ENCODE results near the gene GCN1.
"Not testable (repeated sequence)": the region's sequence is repeated elsewhere in the genome, so short reads cannot be mapped to it uniquely, and the experiment has no call there.

The GCN1 gene

GRCh38 chr12:120228291-120229070 is 34.0 kb upstream of the GCN1 start:
- peak; percentile 73 for DNase-seq

GRCh38 chr12:120228041-120228290 is 33.5 kb upstream of the GCN1 start:
- no peak for DNase-seq

GRCh38 chr12:120227233-120228040 is 32.9 kb upstream of the GCN1 start:
- no peak for DNase-seq

- peak; percentile 3 for DNase-seq
Observed at GRCh38 chr12:120225852-120226640, 31.5 kb upstream of the GCN1 start.

DNA sequence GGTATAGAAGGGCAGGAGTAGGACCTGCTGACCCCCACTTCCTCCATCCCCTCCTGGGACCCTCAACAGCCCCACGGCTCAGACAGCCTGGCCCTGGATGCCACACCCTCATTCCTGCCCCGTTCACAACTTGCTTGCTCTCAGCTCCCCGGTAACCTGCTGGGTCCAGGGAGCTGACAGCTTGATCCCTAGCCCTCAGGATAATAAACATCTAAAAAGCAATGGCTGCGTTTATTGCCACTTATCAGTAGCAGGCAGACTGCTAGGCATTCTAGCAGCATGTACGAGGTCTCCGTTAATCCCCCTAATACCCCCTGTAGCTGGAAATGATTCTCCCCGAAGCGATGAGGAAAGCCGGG is 30.7 kb upstream of the GCN1 start:
- no peak for DNase-seq

DNA sequence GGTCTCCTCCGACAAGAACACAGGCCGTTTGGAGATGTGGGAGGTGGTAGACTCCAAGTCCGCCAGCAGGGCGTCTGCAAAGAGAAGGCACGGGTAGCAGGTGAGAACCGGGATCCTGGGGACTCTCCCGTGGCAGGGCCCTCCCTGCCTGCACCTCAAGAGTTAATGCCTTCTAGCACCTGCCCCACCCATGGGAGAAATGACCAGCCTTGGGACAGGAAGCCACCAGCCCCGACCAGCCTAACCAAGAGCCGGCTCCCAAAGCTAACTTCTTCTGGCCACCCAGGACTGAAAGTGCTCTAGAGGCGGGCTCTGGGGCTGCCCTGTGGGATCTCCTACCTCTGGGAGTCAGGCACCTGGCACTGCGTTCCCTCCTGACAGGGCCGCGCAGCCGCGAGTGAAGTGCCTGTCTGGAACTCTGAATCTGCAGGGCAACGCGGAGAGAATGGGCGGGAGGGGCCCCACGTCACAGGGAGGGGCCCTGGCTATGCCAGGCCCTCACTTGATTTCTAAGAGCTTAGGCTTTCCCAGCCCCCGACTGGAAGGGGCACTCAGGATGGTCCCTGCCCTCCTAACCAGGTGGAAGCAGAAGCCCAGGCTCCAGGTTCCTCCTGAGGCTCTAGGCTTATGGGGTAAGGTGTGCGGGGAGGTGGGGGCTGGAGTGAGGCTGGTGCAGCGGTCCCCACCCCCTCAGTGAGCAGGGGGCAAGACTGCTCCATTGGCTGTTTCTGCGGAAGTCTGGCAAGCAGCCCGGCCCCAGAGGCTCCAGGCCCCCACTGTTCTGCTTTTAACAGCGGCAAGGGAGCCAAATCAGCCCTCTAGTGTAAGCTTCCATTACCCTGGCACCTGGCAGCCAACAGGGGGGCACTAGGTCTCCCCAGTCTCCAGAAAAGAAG is 30.0 kb upstream of the GCN1 start:
- DNase-seq, result peak; percentile 73

- DNase-seq, result no peak
Observed at GRCh38 chr12:120223458-120224303, 29.2 kb upstream of the GCN1 start.

- DNase-seq, result no peak
Observed at GRCh38 chr12:120222288-120222832, 27.8 kb upstream of the GCN1 start.

- no peak for DNase-seq
Observed at GRCh38 chr12:120221576-120221900, 27.0 kb upstream of the GCN1 start.

- no peak for DNase-seq
Observed at GRCh38 chr12:120220838-120221575, 26.5 kb upstream of the GCN1 start.

DNA sequence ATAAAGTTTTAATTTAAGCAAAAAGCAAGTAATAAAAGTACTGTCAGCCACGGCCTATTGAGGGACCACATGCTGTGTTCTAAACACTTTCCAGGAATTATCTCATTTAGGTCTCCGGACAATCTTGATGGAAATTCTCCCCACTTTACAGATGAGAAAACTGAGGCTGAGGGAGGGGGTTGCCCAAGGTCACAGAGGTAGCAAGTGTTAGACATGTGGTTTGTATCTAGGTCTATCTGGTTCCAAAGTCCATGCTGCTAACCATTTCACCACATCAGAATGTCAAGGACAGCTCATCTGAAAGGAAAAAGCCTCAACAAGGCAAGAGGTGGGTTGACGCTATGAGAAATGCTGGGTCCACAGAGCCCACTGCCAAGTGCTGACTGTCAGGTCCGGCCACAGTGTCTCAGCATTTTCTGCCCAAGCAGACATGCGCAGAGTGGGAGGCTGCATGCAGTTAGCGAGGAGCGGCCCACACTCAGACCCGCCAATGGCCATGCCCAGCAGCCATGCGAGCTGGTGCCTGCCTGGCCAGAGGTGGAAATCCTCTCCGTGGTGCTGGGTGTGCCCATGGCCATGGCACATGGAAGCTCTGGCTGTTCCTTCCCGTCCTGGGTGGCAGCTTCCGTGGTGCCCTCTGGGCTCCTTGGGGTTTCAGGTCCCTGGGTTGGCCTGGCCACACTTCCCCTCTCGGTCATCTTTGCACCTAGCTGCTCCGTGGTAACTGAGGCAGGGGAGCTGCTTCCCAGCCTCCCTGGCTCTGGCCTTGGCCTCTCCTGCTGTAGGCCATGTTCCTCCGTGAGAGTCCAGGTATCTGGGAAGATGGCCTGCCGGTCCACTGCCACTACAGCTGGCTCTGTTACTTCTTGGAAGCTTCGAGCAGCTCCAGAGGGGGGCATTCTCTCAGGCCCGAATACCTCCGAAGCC is 24.4 kb upstream of the GCN1 start:
- DNase-seq, result no peak

GRCh38 chr12:120216742-120217605 is 22.5 kb upstream of the GCN1 start:
- DNase-seq, result no peak

DNA sequence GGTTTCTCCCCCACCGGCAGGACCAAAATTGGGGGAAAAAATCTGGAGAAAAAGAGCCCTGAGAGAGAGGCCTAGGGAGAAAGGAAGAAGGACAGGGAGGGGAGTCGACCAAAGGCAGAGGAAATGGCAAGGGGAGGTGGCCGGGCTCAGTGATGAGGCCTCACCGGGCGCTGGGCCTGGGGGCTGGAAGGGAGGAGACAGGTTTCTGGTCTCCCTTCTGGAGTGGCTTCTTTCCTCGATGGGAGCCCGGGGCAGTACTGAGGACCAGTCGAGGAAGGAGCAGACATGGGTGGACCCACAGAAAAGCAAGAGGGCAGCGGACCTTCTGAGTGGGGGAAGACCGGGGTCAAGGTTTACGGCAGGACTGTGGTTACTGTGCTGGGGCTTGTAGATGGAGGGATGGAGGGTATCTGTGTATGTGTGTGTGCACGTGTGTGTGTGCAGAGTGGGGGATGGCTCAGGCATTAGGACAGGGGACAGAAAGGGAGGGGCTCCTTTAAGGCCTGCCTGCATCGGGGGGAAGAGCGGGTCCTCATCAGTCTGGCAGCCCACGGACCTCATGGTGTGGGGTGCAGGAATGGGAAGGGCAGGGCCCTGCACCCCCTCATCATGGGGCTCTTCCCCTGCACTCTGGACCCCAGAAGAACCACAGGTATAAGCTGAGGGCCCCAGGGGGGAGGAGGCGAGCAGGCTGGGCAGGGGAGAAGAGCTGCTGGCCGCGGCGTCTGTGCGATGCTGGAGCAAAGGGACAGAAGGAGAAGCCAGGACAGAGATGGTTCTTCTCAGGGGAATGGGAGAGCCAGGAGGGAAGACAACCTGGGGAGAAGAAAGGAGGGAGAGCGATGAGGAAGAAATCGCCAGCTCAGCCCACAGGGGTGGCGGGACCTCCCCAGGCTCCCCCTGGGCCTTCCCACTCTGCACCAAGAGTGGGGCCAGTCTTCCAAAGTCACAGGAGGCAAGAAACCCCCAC is 21.5 kb upstream of the GCN1 start:
- DNase-seq, result no peak

DNA sequence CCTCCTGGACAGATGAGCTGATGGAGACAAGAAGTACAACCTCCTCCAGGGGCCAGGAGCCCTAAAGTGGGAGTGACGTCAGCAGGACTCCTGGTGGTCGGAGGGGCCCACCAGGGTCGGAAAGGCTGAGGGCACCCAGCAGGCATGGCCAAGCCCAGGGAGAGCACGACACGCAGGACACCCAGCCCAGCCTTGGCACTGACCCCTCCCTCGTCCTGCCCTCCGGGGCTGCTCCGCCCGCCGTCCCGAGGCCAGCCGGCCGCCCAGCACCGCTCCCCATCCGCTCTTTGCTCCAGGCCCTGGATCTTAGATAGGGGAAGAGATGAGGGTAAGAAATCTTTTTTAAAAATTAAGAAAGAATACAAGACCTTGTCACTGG is 20.8 kb upstream of the GCN1 start:
- DNase-seq, result no peak

DNA sequence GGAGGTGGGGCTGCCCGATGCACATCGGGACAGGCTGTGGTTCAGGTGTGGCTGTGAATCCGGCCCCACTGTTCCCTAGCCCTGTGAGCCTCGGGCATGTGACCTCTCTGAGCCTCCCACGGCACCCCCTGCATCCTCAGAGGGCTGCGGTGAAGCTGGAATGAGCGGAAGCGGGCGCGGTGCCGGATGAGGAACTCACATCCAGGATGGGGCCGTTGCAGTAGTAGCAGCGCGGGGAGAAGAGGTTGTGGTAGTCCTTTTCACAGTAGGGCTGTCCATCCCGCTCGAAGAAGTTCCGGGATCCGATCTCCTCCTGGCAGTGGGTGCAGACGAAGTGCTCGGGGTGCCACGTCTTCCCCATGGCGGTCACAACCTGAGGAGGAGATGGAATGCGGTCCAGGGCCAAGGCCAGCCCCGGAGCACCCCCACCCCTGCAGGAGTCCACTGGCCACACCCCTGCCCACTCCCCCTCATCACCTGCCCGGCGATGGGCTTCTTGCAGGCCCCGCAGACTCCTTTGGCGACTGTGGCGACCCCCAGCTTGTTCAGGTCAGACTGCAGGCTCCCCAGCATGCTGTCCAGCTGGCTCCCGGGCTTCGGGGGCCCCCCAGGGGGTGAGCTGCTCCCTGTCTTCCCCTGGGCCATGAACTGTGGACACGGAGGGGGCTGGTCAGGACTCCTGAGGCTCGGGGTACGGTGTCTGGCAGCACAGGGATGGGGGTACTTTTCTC is 20.3 kb upstream of the GCN1 start:
- DNase-seq, result no peak

DNA sequence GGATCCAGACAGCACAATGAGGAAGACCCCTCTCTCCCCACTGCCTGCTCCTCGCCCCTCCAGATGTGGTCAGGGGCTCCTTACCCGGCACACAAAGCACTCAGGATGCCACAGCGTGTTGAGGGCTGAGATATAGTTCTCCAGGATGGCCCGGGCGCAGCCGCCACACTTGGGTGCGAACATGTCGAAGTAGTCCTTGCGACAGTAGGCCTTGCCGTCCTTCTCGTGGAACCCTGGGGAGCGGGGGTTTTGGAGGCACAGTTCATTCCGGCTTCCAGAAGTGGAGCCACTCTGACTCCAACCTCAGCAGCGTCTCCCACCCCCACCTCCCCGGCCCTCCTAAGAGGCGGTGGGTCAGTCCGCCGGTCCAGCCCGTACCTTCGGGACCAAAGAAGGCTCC is 19.2 kb upstream of the GCN1 start:
- DNase-seq, result no peak

GRCh38 chr12:120213182-120213581 is 18.7 kb upstream of the GCN1 start:
- DNase-seq, result not testable (repeated sequence)
